ENCODE results near the gene WDR7.

Gene WDR7

GRCh38 chr18:56658261-56658660 lies 7.1 kb downstream of the WDR7 start:
- no peak for DNase-seq

DNA sequence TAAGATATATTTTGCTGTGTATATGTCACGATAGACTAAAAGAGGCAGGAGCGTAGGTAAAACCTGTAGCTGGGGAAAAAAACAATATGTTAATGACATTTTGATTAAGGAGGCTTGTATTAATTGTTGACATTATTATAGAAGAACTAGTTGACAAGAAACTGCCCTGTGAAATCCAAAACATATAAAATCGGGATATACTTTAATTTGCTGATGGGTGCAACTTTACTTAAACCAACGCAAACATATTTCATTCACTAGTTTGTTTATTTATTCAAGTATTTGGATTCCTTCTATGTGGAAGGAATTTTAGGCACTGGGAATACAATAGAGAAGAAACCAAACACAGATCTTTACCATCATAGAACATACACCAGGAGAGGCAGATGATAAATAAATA lies 8.0 kb downstream of the WDR7 start:
- no peak for DNase-seq

- no peak for DNase-seq
Measured at GRCh38 chr18:56660655-56661054, 9.5 kb downstream of the WDR7 start.

- DNase-seq: no peak
Measured at GRCh38 chr18:56661360-56662062, 10.4 kb downstream of the WDR7 start.

- no peak for DNase-seq
Measured at GRCh38 chr18:56662063-56662408, 10.9 kb downstream of the WDR7 start.

- no peak for DNase-seq
Measured at GRCh38 chr18:56662502-56662901, 11.3 kb downstream of the WDR7 start.

DNA sequence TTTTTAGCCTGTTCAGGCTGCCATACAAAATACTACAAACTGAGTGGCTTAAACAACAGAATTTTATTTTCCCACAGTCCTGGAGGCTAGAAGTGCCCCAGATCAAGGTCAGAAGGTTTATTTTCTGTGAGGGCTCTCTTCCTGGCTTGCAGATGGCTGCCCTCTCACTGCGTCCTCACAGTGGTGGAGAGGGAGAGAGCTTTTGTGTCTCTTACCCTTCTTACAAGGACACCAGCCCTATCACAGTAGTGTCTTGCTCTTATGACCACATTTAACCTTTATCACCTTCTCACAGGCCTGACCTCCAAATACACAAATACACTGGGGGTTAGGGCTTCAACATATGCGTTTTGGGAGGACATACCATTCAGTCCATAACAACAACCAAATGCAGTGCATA lies 11.7 kb downstream of the WDR7 start:
- no peak for DNase-seq

DNA sequence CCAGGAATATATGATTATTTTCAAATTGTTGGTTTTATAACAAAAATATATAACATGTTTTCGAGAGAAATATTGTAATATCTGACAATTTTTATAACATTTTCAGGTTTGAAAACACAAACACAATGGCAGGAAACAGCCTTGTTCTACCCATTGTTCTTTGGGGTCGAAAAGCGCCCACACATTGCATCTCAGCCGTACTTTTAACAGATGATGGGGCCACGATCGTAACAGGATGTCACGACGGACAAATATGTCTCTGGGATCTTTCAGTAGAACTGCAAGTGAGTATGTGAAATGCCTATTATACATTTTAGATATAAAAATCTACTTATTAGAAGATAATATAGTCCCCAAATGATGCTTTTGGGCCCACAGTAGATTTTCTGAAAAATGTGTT lies 21.2 kb downstream of the WDR7 start:
- no peak for DNase-seq

- DNase-seq: no peak
Measured at GRCh38 chr18:56672981-56673380, 21.8 kb downstream of the WDR7 start.

- DNase-seq: no peak
Measured at GRCh38 chr18:56676639-56677038, 25.5 kb downstream of the WDR7 start.

- no peak for DNase-seq
Measured at GRCh38 chr18:56678836-56679565, 27.8 kb downstream of the WDR7 start.

DNA sequence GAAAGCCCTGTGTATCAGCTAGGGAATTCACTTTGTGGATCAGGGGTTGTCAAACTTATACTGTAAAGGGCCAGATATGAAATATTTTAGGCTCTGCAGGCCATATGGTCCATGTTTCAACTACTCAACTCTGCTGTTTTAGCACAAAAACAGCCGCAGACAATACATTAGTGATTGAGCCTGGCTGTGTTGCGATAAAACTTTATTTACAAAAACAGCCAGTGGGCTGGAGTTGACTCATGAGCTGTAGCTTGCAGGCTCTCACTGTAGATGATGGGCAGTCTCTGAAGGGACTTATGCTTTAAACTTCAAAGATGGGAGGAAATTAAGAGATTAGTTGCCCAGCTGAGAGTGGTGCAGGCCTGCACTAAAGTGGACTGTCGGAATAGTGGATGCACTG lies 33.1 kb downstream of the WDR7 start:
- no peak for DNase-seq

DNA sequence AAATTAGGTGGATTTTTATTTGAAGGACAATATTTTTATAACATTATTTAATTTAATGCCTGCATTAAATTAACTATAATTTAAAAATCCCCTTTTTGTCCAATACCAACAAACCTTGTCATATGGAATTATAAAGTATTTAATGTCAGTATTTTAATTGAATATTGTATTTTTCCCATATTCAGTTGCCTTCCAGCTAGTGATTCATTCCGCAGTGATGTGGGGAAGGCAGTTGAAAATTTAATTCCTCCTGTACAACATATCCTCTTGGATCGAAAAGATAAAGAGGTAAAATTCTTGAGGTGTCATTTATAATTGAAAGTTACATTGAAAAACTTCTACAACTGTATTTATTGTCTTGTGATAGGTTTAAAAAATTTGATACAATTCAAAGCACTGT lies 40.4 kb downstream of the WDR7 start:
- DNase-seq: no peak

- no peak for DNase-seq
Measured at GRCh38 chr18:56696966-56697365, 45.8 kb downstream of the WDR7 start.

- DNase-seq: peak; percentile 21 to 63
Measured at GRCh38 chr18:56702946-56703345, 51.8 kb downstream of the WDR7 start.

- peak; percentile 44 to 49 for DNase-seq
Measured at GRCh38 chr18:56709463-56709862, 58.3 kb downstream of the WDR7 start.

DNA sequence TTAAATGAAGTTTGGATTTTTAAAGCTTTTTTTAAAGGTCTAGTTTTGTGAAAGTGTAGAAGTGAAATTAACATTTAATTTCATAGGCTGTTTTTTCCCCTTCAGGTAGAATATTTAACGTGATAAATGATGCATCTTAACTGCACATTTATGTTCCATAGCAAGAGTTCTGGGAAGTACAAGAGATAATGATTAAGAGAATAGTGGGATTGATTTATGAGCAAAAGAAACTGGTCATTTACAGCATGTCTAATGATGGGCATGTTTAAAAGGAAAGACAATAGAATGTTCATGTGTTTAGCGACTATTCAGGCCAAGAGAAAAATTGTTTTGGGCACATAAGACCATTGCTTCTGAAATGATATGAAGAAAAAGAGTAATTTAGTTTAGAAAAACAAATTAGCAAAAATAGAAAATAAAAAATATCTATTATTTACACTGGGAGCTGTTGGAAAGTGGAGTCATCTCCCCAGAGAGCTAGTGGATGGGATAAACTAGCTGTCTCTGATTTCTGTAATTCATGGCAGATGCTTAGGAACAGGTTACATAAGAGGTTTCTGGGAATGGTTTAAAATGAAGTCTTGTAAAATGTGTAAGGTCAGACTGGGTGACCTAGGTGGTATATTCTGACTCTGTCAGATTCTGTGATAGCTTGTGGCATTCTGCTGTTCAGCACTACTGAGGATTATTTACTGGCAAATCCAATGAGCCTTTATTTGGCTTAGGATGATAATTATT lies 60.7 kb downstream of the WDR7 start:
- DNase-seq: no peak

DNA sequence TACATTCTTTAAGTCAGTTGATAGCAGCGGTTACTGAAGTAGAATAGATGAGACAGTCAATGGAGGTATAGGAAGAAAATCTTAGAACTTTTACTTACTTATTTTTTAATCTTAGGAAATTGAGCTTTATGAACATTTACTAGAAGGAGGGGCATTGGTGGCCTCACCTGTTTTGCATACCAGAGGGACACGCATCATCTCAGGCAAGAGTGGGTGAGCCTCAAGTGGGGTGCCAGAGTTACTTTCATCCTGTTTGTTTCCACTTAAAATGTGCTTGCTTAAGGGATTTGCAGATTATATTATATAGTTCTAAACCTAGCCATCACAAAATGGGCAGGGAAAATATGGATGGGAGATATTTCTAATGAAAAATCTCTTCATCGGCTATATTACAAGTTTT lies 61.6 kb downstream of the WDR7 start:
- no peak for DNase-seq

GRCh38 chr18:56715121-56715520 lies 64.0 kb downstream of the WDR7 start:
- DNase-seq: no peak

DNA sequence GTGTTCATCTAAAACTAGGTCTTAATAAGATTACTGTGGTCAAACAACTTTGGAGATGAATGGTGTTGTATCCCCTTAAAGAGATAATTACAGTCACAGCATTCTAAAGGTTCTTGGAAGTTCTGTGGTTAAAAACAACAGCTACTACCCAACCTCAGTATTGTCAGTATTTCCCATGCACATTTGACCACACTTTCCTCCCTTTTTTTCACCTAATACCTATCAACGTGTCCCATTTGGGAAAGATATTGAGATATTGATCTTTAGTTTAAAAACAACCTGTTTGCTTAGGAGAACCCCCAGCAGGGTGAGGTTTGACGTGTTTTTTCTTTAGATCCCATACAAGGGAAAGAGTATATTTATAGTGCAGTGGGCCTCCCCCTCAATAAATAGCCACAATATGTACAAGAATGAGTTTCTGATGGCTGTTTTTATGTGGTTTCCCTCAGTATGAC lies 65.6 kb downstream of the WDR7 start:
- DNase-seq: no peak

GRCh38 chr18:56721031-56721430 lies 69.9 kb downstream of the WDR7 start:
- no peak for DNase-seq

DNA sequence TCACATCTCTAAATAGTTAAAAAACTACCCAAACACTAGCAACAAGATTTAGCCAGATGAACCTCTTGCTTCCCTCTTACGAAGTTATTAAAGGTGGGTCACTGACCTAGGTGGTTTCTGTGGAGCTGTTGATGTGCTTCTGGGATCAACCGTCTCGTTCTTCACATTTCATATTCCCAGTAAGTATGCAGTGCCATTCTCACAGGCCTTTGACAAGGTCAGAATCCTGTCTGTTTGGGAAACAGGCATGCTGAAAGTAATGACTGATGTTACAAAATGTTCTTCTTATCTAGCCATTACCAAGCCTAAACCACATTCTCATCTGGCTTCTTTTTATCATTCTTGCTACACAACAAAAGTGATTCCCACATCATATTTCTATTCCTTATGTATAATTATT lies 70.3 kb downstream of the WDR7 start:
- DNase-seq: no peak

DNA sequence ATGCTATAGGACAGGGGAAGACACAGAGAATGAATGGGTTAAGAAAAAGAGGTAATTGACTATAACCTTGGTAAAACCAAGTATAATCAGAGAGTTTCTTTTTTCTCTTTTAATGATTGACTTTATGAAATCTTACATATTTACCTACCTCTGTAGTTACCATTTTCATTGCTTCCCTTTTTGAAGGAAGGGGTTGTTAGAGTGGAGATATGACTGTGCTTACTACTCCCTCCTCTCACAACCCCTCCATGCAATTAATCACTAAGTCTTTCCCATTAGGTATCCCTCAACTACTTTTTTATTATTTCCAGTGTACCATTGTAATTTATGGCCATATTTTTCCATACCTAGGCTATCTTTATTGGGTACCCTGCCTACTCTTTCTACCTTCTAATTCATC lies 71.4 kb downstream of the WDR7 start:
- no peak for DNase-seq

DNA sequence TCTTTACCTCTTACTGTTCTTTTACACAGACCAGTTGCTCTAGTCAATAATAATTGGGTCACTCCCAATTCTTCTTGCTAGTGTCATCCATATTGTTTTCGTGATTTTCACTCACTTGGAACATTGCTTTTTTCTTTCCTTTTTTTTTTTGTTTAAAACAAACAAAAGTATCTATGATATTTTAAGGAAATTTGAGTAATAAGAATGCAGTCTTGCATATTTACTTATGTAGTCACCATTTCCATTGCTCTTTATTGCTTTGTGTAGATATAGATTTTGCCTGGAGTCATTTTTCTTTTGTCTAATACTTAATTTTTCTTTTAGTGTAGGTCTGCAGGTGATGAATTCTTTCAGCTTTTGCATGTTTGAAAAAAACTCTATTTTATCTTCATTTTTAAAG lies 71.9 kb downstream of the WDR7 start:
- DNase-seq: no peak

Data from inflammatory macrophage treated with lipopolysaccharide for 1 hour (primary cell).